HG03457 (cell line): ENCODE measurements around the gene ITSN1.

ENCODE experiments used
- ATAC-seq: cut with Tn5 transposase; IDR thresholded peaks from one replicate; pipeline ENCODE4 v1.9.1; 2021; ENCODE audit warnings: moderate number of reproducible peaks; ENCODE audit not compliant: unreplicated experiment

The ITSN1 gene

DNA sequence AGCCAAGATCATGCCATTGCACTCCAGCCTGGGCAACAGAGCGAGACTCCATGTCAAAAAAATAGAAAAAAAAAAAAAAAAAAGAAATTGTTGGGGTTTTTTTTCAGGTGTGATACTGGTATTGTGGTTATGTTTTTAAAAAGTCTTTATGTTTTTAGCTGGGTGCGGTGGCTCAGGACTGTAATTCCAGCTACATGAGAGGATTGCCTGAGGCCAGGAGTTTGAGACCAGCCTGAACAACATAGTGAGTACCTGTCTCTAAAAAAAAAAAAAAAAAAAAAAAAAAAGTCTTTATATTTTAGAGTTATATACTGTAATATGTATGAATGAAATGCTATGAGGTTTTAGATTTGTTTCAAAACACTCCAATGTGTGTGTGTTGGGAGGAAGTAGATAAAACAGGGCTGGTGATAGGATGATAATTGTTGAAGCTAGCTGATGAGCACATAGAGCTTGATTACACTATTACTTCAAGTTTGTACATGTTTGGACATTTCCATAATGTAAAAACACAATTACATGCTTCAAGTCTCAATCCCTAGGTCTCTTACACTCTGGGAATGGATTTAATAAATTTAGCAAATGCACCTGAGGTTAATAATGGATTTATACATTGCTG, 303.5 kb downstream of the ITSN1 start:
- ATAC-seq: no peak

DNA sequence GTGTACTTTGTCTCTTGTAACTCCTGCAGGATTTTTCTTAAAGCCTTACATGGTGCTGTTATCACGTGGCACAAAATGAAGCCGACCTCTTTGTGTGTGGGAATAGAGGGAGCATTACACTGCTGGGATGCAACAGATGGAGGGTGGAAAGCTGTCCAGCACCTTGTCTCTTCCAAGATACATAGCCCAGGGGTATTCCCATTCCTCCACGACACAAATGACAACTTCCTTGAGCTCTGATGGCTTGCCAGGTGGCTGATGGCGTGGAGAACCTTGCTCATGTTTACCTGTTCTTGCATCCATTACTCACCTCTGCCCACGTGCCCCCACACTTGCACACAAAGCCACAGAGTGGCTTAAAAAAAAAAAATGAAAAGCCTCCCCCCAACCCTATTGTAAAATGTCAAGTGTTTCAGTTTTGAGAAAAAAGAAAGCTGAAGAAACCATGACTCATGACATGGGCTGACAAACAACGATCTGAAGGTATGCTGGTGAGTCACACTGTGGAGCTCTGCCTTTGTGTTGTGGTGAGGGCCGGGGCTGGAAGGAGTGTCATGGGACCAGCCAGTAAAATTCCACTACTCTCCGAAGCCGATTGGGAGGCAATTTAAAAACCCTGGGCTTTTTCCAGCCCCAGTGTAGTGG, 305.3 kb downstream of the ITSN1 start:
- peak; percentile 40 for ATAC-seq

DNA sequence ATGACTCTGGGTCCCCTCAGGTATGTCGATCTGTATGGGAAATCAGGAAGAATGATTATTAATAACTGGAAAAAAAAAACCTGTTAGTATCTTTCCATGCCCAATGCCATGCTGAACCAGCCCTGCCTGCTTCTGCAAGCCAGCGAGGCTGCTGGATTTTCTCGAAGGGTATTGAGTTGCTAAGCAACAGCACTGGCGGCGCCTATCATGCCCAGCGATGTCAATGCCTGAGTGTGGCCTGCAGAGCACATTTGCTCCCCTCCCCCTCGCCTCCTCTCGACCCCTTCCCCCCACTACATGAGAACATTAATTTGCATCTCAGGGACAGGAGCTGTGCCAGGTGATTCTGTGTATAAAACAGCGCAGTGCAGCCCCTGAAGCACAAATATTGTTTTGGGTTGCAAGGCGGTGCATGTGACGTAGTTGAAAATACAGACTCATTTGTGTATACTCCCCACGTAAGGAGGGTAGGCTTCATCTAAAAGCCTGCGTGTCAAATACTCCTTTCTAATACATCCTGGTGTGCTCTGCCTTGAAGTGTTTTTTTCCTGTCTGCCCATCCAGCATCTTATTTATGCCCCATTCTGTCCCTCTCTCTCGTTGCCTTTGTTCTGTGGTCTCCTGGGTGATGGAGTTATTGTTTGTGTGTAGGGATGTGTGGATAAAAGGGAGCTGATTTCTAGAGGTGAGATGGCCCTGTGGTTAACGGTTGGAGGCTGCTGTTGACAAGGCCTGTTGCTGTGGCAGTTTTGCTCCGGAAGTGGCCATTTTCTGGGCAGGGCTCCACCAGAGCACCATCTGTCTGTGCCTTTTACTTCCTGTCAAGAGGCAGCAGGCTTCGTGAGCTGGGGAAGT, 306.0 kb downstream of the ITSN1 start:
- peak; percentile 39 for ATAC-seq

DNA sequence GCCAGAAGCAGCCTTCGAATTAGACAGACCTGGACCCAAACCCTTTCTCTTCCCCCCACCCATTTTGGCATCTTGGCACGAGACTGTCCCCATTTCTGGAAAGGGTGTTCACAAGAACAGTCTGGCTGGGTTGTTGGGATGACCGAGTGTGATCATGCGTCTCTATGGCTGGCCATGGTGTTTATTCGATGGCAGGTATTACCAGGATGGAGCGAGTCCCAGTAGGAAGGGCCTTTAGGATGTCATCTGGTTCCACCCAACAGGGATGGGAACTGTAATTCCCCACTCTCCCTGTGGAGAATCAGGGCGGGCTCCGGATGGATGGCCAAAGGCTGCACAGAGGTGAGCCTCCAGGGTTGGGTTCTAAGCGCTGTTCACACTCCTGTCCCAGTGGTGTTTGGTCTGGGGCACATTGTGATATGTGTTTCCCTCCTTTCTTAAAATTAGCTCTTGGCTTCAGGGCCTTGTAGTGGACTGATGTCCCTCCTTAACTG, 306.7 kb downstream of the ITSN1 start:
- ATAC-seq: no peak
